ENCODE results near the gene SNAPC4.

DNA sequence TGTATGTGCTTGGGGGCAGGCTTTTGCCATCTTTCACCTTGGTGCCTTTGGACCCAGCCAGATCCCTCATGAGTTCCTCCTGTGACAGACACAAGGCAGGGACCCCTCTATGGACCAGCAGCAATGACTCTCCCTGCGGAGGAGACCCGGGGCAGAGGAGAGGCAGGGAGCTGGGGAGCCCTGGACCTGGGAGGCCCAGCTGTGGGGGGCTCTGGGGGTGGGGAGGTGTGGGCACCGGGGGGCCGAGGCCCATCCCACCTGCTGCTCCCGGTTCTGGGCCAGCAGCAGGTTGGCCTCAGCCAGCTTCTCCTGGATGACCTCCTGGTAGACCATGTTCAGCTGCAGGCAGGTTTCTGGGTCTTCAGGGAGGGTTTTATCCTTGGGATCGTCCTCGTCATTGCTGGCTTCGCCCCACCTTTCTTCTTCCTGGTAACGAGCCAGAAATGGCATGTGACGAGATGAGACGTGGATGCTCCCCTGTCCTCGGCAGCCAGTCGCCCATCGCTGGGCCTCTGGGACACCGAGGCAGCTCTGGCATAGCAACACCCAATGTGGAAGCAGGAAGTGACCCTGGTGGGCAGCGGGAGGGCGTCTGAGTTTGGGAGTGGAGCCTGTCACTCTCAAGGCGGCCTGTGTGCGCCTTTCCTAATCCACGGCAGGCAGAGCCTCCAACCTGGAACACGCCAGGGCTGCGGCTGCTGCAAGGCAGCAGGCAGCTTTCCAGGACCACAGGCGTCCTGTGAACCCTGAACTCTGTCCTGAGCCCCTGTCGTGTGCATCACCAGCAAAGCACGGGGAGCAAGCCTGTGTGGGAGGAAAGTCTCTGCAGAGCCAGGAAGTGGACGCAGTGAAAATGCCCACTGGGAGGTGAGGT lies 4.4 kb downstream of the SNAPC4 start:
- TF ChIP-seq, protein P1, sequence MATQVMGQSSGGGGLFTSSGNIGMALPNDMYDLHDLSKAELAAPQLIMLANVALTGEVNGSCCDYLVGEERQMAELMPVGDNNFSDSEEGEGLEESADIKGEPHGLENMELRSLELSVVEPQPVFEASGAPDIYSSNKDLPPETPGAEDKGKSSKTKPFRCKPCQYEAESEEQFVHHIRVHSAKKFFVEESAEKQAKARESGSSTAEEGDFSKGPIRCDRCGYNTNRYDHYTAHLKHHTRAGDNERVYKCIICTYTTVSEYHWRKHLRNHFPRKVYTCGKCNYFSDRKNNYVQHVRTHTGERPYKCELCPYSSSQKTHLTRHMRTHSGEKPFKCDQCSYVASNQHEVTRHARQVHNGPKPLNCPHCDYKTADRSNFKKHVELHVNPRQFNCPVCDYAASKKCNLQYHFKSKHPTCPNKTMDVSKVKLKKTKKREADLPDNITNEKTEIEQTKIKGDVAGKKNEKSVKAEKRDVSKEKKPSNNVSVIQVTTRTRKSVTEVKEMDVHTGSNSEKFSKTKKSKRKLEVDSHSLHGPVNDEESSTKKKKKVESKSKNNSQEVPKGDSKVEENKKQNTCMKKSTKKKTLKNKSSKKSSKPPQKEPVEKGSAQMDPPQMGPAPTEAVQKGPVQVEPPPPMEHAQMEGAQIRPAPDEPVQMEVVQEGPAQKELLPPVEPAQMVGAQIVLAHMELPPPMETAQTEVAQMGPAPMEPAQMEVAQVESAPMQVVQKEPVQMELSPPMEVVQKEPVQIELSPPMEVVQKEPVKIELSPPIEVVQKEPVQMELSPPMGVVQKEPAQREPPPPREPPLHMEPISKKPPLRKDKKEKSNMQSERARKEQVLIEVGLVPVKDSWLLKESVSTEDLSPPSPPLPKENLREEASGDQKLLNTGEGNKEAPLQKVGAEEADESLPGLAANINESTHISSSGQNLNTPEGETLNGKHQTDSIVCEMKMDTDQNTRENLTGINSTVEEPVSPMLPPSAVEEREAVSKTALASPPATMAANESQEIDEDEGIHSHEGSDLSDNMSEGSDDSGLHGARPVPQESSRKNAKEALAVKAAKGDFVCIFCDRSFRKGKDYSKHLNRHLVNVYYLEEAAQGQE (IDR thresholded peaks at IDR 0.05; ENCODE audit: low read depth) = no peak
- no peak for TF ChIP-seq EP300 (IDR thresholded peaks at IDR 0.05; ENCODE audit: borderline replicate concordance)
- no peak for TF ChIP-seq TAF1 (IDR thresholded peaks at IDR 0.05; ENCODE audit: low read depth)
- TF ChIP-seq, protein P2, sequence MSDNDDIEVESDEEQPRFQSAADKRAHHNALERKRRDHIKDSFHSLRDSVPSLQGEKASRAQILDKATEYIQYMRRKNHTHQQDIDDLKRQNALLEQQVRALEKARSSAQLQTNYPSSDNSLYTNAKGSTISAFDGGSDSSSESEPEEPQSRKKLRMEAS (IDR thresholded peaks at IDR 0.05) = no peak
- no peak for TF ChIP-seq FOXM1 (IDR thresholded peaks at IDR 0.05; ENCODE audit: borderline replicate concordance, low read depth)
- no peak for TF ChIP-seq RAD21 (IDR thresholded peaks at IDR 0.05; ENCODE audit: low read depth)
- no peak for TF ChIP-seq CEBPB (IDR thresholded peaks at IDR 0.05)
- no peak for TF ChIP-seq ZBTB7A (IDR thresholded peaks at IDR 0.05; ENCODE audit: low read depth)
- no peak for TF ChIP-seq YY1 (IDR thresholded peaks at IDR 0.05; ENCODE audit: low read depth)
- no peak for TF ChIP-seq EGR1 (IDR thresholded peaks at IDR 0.05)
- no peak for TF ChIP-seq TEAD4 (IDR thresholded peaks at IDR 0.05)
- no peak for TF ChIP-seq CREB1 (IDR thresholded peaks at IDR 0.05; ENCODE audit: low read depth)
- TF ChIP-seq, protein P3, sequence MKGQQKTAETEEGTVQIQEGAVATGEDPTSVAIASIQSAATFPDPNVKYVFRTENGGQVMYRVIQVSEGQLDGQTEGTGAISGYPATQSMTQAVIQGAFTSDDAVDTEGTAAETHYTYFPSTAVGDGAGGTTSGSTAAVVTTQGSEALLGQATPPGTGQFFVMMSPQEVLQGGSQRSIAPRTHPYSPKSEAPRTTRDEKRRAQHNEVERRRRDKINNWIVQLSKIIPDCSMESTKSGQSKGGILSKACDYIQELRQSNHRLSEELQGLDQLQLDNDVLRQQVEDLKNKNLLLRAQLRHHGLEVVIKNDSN (IDR thresholded peaks at IDR 0.05) = no peak
- TF ChIP-seq NFIC (IDR thresholded peaks at IDR 0.05) = no peak
